NCI-H2227 (cell line): ENCODE measurements around the gene CNTN1.

Experiments
- DNase-seq: peaks from one replicate; lab custom pipeline; 2025; ENCODE audit not compliant: unreplicated experiment; lab: John Stamatoyannopoulos, UW

The CNTN1 gene

GRCh38 chr12:40957417-40957816, 265.2 kb downstream of the CNTN1 start:
- DNase-seq: no peak

- DNase-seq: no peak
Measured at GRCh38 chr12:40959041-40959440, 266.8 kb downstream of the CNTN1 start.

DNA sequence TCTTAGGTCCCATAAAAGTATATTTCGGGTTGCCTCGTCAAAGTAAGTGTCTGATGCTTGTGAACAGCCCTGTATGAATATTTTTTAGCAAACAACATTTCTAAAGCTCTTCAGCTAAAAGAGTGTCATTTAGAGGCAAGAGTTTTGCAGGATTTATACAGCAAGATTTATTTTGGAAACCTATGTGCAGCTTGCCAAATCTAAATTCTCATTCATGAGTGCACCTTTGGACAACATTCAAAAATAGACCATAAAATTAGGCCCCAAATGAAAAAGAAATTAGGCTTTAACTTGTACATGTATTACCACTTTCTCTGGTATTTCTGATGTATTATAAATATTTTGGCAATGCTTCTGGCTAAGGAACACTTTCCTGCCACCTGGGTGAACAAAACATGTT, 271.5 kb downstream of the CNTN1 start:
- no peak for DNase-seq

DNA sequence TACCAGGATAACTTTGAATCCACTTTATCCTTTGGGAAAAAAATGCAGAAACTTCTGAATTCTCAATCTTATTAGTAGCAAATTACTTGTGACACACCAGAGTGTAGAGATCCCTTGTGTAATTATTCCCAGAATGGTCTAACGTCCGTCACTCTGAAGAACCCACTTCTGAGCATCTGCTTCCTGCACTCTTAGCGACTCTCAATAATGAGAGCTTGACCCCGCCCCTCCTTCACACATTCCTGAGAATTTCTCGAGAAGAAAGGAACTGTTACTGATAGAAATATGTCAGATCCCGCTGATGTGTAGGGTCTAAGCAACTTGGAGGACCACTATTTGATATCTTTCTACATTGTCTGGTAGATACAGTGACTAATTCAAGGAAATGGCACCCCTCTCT, 277.6 kb downstream of the CNTN1 start:
- no peak for DNase-seq

- DNase-seq: no peak
Measured at GRCh38 chr12:40970320-40970907, 278.2 kb downstream of the CNTN1 start.

GRCh38 chr12:40971911-40972310, 279.7 kb downstream of the CNTN1 start:
- no peak for DNase-seq

- DNase-seq: no peak
Measured at GRCh38 chr12:40976546-40976945, 284.3 kb downstream of the CNTN1 start.

DNA sequence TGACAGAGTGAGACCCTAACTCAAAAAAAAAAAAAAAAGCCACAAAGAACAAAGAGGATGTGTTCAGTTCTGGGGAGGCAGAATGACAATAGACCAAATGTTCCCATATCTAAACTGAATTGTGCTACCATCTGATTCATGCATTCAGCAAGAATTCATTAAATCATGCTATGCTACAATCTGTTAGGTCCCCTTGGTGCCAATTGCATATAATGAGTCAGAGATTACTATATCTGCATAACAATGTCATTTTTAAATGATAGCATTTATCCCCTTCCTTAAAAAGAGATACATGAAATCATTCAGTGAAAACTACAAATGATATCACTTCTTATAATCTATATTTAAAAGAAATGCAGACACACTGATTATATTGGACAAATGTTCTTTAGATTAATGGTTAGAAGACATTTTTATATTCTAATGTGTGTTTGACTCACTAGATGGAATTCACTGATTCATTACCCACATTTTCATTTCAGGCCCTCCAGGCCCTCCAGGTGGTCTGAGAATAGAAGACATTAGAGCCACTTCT, 288.3 kb downstream of the CNTN1 start:
- no peak for DNase-seq

GRCh38 chr12:40986001-40986400, 293.8 kb downstream of the CNTN1 start:
- DNase-seq: no peak

DNA sequence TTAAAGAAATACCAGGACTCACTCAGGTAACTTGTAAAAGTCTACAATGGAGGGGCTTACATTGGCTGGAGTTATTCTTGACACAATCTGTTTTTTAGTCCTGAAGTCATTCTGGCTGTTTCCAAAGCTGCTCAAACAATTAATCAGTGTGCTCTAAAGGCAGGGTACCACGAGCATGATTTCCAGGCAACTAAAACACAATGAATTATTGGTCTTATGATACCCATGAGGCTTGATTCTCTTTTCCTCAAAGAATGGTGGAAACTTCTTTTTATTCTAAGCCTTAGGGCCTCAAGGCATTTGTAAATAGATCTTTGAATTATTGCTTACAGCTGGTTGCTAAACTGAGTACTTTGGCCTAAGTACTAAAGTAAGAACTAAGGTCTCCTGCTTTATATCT, 296.1 kb downstream of the CNTN1 start:
- DNase-seq: no peak

- no peak for DNase-seq
Measured at GRCh38 chr12:40988824-40989223, 296.6 kb downstream of the CNTN1 start.

DNA sequence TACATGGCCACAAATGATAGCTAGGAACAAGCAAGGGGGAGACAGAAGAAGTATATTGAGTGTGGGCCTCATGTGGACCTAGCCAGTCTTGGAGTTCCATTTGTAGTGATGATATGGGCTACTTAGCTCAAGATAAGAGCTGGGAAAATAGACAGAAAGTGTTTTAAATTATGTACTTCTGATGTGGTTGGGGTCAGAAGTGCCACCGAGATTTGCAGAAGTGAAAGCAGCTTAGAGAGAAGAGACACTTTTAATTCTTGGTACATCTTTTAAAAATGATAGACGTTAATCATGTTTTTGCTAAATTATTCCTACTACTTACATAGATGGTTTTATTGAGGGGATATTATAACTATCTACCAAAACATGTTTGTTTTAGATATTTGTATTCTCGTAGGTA, 297.5 kb downstream of the CNTN1 start:
- no peak for DNase-seq

GRCh38 chr12:40992158-40992557, 299.9 kb downstream of the CNTN1 start:
- no peak for DNase-seq

- no peak for DNase-seq
Measured at GRCh38 chr12:40992674-40993073, 300.4 kb downstream of the CNTN1 start.

DNA sequence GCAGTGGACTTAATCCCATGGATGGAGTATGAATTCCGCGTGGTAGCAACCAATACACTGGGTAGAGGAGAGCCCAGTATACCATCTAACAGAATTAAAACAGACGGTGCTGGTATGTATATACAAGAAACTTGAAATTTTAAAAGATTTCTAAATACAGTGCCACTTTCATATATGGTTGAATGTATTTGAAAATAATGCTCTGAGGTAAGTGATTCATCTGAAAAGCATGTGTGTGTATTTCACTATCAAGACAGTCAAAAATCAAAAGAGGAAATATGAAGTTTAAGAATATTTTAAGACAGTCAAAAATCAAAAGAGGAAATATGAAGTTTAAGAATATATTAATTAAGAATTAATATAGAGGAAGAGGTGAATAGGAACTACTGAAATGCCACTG, 300.9 kb downstream of the CNTN1 start:
- no peak for DNase-seq

DNA sequence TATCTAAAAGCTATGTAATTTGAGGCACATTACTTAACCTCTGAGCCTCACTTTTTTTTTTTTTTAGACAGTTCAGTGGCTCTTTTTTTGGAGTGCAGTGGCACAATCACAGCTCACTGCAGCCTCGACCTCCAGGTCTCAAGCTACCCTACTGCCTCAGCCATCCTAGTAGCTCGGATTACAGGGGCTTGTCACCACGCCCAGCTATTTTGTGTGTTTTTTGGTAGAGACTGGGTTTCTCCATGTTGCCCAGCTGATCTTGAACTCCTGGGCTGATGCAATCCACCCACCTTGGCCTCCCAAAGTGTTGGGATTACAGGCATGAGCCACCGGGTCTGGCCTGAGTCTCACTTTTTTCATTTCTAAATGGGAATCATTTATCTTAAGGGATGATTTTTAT, 303.9 kb downstream of the CNTN1 start:
- DNase-seq: no peak

GRCh38 chr12:40999210-40999609, 307.0 kb downstream of the CNTN1 start:
- no peak for DNase-seq

DNA sequence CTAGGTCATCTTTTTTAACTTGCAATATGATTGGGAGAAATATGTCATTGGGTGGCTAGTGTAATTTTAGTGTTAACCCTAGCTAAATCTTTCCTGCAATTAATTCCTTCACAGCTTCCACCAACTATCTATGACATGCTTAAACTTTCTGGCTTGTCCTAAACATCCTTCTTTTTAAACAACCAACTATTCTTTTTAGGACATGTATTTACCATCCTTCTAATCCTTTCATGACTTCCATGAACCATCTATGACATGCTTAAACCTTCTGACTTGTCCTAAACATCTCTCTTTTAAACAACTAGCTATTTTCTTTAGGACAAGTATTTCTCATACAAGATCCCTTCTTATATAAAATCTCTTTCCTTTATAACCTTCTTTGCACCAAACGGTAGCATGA, 316.2 kb downstream of the CNTN1 start:
- DNase-seq: no peak

DNA sequence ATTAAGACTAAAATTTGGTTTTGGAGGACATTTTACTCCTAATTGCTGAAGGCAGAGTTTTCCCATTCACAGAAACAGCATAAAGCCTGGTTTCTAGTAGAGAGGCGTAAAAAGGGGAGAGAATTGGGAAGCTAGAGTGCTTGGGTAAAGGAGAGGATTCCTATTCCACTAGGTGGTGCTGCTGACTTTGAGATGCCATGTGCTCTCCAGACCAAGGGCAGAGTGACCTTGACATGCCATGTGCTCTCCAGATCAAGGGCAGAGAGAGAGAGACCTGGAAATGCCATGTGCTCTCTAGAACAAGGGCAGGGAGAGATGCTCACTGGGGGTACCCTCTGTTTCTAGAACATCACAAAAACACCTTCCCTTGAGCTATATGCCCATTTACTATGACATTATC, 319.7 kb downstream of the CNTN1 start:
- DNase-seq: no peak

GRCh38 chr12:41013881-41014642, 321.8 kb downstream of the CNTN1 start:
- DNase-seq: no peak

DNA sequence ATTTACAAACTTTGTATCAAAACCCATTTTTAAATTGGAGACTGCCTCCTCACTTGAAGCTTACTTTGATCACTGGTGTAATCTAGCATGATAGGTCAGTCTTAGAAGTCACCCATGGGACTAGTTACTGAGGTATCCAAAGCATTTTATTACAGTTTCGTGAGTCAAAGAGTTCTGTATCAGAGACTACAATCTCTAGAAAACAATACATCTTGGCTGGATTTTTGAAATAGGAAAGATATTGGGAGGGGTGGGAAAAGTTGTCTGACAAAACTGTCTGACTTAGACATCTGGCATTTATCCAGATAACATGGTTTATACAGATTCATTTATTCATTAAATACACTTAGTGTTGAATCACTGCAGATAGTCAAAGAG, 322.4 kb downstream of the CNTN1 start:
- DNase-seq: no peak

DNA sequence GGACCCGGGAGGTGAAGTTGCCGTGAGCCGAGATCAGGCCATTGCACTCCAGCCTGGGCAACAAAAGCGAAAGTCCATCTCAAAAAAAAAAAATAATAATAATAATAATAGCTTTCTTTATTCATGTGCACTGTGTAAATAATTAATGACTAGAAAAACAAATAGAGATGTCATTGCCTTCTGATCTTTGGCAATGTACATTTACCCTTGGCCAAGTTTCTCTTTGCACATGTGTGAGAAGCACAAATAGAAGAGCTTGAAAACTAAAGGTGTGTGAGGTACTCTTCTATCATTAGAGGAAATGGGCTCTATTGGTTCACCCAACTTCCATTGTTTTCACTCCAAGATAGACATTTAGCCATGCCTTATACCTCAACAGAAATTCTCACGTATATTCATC, 325.8 kb downstream of the CNTN1 start:
- no peak for DNase-seq

GRCh38 chr12:41019461-41019860, 327.2 kb downstream of the CNTN1 start:
- no peak for DNase-seq
